ELR (cell line): Measurements from ENCODE around the gene GRK7.
"Not testable (repeated sequence)": the region's sequence is repeated elsewhere in the genome, so short reads cannot be mapped to it uniquely, and the experiment has no call there.

Experiments used
- DNase-seq: peaks from one replicate; pipeline ENCODE4 v3.0.0-alpha.2; 2015; ENCODE audit warnings: low read depth

Gene GRK7

DNA sequence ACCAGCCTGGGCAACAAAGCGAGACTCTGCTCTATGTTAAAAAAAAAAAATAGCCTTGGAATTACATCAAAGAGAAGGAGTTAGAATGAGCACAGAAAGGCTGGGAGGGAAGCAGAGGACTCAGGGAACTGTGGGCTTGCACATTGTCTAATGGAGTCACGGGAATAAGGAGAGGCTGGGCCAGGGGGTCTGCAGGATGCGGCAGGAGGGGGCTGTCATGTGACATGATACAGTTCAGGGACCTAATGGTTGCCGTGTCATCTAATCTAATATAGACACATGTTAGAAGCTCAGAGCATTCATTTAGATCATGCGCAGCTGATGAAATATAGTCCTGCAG, 32.5 kb downstream of the GRK7 start:
- no peak for DNase-seq

DNA sequence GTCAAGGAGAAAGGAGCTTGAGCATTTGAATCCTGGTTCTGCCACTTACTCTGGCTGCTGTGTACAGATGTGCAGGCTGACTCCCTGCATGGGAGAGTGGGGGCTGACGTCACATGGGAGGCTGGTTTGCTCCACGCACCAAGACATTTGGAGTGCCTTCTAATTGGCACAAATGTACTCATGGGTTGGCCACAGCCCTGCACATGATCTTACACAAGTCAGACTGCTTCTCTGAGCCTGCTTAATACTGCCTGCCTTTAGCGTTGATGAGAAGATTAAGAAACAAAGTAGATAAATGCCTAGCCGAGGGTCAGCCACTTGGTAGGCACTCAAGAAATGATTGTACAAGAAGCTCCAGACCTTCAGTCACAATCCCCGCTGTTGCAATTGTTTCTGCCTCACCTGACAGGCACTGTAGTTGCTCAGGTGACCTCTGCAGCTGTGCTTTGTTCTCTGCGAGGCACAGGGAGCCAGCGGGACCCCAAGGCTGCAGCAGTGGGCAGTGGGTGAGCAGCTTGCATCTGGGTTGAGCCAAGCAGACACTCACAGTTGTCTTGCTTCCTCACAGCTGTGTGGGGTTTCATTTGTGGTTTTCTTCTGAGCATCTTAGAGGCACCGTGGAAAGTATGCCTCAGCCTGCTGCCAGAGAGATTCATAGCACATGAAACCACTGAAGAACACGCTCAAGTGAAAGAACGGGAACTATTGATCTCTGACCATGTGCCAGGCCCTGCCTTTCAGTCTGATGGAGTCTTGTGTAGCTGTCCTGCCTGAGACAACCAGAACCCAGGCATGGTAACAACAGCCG, 33.1 kb downstream of the GRK7 start:
- no peak for DNase-seq

DNA sequence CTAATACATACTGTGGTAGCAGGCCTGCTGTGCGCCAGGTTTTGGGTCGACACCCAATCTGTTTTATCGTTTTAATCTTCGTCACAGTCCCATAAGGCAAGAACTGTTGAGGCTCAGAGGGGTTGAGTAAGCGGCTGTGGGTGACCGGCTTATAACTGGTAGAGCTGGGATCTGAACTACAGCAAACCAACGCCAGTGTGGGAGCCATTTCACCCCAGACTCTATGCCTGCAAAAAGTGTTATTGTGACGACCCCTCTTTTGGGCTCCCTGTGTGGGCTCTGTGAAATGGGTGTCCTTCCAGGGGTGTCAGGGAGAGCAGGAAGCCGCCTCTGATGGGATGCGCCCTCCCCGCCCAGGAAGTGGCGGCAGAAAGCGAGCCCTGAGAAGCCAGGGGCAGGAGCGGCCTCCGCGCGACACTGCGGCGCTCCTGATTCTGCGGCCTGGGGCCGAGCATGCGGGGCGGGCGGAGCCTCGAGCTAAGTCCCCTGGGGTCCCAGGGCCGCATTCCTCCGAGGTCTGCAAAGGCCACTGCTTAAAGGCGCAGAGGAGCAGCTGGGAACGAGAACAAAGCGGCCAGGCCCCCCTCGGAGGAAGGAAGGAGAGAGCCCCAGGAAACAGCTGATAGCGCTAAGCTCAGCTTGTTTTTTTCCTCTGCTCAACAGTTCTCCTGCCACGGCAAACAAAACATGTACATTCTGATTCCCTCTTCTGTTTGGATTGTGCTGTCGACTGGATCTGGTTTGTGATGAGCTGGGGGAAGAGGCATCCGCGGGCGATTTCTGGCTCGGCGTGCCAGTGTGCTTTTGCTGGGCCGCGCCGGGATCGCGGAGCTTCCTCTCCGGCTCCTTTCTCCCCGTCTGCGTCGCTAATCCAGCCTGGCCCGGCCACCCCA, 33.9 kb downstream of the GRK7 start:
- DNase-seq: no peak

DNA sequence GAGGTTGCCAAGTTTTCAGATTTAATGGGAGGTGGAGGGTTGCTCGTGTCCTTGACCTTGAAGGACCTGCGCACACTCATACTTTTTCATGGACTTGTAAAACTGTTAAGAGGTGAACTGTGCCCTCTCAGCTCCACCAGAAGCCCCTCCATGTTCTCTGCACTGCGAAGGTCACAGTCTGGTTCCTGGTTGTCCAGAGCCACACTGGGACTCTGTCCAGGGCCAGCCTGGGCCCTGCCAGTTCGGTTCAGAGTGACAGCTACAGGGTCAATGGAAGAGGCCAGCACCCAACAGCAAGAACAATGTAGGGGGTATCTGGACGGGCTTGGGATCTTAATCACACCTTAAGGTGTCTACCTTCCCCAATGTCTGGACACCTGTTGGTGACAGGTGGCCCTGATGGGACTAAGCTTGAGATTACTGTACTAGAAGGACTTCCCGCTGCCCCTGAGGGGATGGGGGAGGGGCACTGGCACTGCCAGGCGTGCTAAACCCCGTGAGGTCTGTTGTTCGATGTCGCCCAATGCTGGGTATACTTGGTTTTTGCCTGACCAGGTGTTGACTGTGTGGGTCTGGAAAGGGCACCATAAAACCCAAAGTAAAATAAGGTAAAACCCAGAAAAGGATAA, 34.7 kb downstream of the GRK7 start:
- no peak for DNase-seq

DNA sequence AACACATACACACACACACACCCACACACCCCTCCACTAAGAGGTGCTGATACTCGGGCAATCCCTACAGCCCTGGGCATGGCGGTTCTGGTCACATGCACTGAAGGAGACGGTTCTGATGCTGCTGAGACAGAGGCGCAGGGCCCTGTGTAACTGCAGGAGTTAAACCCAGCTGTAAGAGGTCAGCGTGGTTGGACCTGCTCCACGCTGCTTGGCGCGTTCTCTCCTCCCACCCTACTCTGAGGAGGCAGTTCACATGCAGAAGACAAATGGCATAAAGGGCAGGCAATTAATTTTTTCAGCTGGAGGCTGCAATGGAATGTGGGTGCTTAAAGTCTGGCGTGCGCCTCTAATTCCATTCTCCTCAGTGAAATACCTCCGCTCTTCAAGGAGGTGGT, 35.2 kb downstream of the GRK7 start:
- no peak for DNase-seq

DNA sequence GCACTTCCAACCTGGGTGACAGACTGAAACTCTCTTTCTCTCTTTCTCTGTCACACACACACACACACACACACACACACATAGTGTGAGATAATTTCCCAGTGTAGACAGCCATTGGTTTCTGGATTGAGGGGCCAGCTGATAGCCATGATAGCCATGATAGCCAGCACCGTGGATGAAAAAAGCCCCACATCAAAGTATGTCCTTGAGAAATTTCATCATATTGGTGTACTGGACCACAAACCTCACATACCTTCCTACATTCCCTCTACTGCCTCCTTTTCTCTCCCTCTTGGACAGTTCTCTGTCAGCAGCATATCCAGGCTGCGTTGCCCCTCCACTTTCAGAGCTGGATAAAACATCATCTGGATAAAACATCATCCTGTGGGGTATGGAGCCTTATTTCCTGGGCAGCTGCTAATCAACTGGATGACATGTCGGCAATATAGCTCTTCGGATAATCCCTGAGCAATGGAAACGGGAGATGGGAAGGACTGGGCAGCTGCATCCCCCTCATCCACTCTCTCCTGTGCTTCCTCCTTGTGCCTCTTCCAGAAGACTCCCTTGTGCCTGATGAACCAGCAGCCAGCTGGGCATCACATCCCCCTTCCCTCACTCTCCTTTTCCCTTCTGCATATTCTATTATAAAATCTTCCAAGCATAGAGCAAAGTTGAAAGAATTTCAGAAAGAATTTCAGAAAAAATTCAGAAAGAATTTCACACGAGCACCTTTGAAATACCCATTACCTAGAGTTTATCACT, 39.3 kb downstream of the GRK7 start:
- no peak for DNase-seq

DNA sequence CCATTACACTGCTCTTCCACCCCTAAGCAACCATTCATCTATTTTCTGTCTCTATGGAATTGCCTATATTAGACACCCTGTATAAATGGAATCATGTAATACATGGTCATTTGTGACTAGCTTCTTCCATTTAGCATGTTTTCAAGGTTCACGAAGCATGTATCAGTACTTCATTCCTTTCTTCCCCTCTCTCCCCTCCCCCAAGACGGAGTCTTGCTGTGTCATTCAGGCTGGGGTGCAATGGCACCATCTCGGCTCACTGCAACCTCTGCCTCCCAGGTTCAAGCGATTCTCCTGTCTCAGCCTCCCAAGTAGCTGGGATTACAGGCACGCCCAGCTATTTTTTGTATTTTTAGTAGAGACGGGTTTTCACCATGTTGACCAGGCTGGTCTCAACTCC, 40.3 kb downstream of the GRK7 start:
- DNase-seq: not testable (repeated sequence)

DNA sequence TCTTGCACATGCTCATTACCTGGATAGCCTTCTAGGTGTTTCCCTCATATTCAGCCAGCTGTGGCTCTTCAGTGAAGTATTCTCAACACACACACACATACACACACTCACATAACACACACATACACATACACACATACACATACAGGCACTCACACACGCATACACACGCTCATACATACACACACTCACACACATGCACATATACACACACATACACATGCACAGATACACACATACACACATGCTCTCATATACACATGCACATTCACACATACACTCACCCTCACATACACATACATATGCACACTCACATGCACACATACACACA, 41.2 kb downstream of the GRK7 start:
- DNase-seq: no peak

DNA sequence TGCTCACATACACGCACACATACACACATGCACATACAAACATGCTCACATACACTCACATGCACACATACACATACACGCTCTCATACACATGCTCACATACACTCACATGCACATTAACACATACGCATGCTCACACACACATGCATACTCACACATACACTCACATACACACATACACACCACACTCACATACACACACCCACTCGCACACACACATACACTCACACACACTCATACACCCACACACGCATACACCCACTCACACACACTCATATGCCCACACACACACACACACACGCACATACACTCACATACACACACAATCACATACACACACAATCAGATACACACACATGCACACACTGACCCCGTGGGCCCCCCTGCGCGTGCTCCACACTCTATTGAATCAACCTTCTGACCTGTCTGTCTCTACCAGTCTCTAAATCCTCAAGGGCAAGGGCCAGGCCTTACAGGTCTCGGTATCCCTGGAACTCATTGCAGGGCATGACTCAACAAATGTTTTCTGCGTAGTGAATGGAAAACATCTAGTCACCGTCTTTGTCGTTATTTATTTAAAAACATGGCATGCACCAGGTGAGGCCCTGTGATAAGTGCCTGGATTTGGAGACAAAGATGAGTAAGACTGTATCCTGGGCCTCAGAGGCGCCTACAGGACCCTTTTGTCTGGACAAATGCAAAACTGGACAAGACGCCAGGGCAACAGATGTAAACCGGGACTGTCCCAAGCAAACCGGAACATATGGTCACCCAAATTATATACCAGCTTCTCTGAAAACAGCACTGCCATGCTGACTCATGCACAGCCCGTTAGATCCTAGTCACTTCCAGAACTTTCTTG, 41.8 kb downstream of the GRK7 start:
- DNase-seq: no peak

DNA sequence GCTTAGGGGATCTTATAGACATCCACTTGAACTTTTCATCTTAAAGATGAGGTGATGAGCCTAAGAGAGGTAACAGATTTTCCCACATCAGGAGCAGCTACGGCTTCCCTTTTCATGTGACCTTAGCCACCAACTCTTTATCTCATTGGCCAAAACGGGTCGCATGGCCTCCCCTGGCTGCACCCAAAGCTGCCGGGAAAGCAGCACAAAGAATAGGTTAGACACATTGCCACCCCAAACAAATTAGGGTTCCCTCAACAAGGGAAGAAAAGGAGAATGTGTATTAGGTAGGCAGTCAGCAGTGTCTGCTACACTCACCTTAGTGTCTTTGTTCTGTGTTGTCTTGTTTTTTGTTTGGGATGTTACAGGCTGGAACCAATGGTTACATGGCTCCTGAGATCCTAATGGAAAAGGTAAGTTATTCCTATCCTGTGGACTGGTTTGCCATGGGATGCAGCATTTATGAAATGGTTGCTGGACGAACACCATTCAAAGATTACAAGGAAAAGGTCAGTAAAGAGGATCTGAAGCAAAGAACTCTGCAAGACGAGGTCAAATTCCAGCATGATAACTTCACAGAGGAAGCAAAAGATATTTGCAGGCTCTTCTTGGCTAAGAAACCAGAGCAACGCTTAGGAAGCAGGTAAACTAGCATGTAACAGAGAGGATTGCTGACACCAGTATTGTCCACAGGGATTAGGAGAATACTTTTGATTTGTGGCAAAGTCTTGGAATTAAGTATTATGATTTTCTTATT, 44.2 kb downstream of the GRK7 start:
- DNase-seq: no peak

DNA sequence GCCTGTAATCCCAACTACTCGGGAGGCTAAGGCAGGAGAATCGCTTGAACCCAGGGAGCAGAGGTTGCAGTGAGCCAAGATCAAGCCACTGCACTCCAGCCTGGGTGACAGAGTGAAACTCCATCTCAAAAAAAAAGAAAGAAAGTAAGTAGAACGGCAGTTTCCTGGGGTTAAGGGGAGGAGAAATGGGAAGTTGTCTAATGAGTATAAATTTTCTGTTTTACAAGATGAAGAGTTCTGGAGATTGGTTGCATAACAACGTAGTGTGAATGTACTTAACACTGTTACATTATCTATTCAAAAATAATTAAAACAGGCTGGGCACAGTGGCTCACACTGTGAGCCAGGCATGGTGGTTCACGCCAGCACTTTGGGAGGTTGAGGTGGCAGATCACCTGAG, 45.4 kb downstream of the GRK7 start:
- DNase-seq: no peak

DNA sequence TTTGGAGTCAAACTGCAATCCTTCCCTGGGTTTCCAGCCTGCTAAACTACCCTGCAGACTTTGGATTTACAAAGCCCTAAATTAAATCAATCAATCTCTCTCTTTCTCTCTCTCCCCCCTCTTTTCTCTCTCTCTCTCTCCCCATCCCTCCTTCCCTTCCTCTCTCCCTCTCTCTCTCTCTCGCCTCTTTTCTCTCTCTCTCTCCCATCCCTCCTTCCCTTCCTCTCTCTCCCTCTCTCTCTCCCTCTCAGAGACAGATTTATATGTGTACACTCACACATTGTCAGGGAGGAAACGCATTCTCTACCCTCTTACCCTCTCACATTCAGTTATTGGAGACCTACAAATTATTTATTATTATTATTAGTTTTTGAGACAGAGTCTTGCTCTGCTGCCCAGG, 47.0 kb downstream of the GRK7 start:
- no peak for DNase-seq

DNA sequence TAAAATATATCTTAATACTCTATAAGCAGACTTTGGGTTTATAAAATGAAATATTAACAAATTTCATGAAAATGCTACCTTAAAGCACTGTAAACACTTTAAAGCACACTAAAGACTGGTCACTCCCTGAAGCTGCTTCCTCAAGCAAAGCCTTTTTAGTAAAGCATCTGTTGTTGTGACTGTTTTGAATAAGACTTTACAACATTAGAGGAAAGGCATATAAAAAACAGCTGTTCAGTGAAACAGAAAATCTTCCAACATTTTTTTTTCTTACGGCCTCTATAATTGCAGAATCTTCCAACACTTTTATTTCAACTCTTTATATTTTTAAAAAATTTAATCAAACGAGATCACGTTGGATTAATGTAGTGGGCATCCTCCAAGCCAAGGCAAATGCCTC, 48.1 kb downstream of the GRK7 start:
- no peak for DNase-seq

DNA sequence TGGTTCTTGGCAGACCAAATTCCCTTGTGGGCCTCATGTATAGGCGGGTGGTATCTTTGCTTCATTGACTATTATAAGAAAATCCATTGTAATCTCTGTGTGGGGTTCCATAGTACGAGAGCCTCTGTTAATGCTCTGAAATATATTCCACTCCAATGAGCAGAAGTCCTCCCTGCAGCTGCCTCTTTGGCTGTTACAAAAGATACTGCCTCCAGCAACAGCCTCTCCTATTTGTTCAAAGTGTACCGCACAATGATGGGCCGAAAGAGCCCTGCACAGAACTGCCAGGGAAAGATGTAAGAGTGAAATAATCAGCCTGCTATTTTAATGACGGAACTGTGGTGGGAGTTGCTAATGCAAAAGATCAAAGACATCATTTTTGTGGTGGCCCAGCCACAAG, 48.9 kb downstream of the GRK7 start:
- no peak for DNase-seq

DNA sequence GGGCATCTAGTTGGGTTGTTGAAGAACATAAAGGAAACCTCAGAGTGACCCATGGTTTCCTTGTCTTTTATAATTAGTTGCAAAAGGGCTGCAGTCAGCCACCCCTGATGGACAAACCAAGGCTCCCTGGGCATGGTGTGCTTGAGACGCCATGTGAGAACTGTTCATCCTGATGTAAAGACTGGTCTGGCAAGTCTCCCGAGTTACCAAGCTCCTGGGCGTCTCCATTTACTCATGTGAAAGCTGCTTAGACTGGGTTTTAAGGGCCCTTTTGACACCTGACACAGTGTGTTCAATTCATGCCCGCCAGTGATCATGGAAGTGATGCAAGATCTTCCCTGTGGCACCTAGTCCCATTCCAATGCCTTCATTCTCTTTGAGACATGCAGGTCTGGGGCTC, 49.4 kb downstream of the GRK7 start:
- DNase-seq: no peak
